GM21529 (cell line): ENCODE measurements around the gene SOD1.
A peak's percentile ranks its signal among the peaks of the same experiment; 100 is the strongest.
"Not testable (repeated sequence)": the region's sequence is repeated elsewhere in the genome, so short reads cannot be mapped to it uniquely, and the experiment has no call there.

Experiments
- ATAC-seq: cut with Tn5 transposase; IDR thresholded peaks from one replicate; pipeline ENCODE4 v1.9.1; 2021; ENCODE audit not compliant: unreplicated experiment

Gene SOD1

DNA sequence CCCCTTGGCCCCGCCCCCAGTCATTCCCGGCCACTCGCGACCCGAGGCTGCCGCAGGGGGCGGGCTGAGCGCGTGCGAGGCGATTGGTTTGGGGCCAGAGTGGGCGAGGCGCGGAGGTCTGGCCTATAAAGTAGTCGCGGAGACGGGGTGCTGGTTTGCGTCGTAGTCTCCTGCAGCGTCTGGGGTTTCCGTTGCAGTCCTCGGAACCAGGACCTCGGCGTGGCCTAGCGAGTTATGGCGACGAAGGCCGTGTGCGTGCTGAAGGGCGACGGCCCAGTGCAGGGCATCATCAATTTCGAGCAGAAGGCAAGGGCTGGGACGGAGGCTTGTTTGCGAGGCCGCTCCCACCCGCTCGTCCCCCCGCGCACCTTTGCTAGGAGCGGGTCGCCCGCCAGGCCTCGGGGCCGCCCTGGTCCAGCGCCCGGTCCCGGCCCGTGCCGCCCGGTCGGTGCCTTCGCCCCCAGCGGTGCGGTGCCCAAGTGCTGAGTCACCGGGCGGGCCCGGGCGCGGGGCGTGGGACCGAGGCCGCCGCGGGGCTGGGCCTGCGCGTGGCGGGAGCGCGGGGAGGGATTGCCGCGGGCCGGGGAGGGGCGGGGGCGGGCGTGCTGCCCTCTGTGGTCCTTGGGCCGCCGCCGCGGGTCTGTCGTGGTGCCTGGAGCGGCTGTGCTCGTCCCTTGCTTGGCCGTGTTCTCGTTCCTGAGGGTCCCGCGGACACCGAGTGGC lies at the start of gene SOD1:
Gene SOD1 (plus strand): TSS at position 158 of the 723 bp plus-strand sequence. CDS start 77 bp downstream, at position 235.
- peak; percentile 91 for ATAC-seq

DNA sequence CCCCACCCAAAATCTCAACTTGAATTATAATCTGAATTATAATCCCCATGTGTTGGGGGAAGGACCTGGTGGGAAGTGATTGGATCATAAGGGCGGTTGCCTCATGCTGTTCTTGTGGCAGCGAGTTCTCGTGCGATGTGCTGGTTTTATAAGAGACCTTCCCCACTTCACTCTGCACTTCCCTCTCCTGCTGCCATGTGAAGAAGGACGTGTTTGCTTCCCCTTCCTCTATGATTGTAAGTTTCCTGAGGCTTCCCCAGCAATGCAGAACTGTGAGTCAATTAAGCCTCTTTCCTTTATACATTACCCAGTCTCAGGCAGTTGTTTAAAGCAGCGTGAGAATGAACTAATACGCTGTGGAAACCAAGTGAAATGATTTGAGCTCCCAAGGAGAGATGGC lies 48.0 kb upstream of the SOD1 start:
- no peak for ATAC-seq

DNA sequence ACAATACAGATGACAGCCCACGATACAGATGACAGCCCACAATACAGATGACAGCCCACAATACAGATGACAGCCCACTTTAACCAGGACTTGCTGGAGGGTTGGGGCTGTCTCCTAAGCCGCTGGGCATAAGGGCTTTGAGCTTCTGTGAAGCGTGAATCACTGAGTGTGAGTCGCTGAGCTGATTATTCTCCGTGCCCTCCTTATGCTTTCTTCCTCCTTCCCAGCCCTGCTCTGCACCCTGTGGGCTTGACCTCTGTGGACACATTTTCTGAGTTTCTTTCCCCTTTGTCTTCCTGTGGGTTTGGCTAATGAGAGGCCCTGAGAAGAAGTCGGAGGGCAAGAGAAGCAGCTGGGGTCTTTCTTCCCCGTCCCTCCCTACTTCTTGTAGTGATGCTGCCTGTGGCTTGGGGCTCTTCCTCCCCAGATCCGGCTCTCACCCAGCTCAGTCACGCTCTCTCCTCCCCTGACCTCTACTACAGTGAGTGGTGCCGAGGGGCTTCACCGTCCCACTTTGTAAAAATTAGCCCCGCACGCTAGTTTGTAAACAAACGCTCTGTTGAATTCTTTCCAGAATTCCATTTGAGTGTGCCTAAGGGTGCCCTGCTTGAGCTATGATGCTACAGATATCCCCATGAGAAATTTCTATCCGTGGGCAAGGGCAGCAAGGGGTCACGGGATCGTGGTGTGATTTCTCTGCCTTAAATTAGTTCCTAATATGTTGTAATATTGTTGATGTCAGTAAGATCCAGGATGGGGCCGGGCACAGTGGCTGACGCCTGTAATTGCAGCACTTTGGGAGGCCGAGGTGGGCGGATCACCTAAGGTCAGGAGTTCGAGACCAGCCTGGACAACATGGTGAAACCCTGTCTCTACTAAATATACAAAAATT lies 46.4 kb upstream of the SOD1 start:
- ATAC-seq, result no peak

DNA sequence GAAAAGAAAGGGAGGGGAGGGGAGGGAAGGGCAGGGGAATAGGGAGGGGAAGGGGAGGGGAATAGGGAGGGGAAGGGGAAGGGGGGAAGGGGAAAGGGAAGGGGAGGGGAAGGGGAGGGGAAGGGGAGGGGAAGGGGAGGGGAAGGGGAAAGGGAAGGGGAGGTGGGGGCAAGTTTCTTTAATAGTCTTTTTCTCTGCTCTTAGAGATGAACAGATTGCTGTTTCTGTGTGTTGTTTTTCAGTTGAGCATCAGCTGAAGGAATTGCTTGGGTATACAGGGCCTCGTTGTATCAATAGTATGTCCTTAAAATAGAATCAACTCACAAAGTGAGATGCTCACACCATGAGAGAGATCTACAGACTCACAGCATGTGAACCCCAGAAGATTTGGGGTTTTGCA lies 44.8 kb upstream of the SOD1 start:
- ATAC-seq, result no peak

DNA sequence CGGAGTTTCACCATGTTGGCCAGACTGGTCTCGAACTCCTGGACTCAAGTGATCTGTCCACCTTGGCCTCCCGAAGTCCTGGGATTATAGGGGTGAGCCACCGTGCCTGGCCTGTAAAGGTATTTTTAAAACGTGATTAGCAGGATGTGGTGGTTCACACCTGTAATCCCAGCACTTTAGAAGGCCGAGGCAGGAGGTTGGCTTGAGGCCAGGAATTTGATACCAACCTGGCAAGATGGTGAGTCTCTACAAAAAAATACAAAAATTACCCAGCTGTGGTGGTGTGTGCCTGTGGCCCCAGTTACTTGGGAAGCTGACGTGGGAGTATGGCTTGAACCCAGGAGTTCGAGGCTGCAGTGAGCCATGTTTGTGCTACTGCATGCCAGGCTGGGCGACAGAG lies 43.3 kb upstream of the SOD1 start:
- no peak for ATAC-seq

DNA sequence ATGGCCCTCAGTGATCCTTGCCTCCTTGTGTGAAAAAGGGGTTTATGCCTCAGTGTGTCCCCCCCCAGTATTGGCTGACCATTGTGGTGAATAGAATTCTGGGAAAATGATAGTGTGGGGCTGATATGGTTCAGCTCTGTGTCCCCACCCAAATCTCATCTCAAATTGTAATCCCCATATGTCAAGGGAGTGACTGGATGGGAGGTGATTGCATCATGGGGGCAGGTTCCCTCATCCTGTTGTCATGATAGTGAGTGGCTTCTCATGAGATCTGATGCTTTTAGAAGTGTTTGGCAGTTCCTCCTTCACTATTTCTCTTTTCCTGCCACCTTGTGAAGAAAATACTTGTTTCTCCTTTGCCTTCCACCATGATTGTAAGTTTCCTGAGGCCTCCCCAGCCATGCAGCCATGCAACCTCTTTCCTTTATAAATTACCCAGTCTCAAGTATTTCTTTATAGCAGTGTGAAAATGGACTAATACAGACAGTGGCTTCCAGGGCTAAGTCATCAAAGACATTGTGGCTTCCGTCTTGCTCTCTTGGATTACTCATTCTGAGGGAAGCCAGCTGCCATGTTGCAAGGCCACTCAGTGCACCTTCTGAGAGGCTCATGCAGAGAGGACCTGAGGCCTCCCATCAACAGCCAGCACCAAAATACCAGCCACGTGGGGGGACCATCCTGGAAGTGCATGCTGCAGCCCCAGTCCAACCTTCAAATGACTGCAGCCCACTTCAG lies 40.6 kb upstream of the SOD1 start:
- ATAC-seq, result no peak

DNA sequence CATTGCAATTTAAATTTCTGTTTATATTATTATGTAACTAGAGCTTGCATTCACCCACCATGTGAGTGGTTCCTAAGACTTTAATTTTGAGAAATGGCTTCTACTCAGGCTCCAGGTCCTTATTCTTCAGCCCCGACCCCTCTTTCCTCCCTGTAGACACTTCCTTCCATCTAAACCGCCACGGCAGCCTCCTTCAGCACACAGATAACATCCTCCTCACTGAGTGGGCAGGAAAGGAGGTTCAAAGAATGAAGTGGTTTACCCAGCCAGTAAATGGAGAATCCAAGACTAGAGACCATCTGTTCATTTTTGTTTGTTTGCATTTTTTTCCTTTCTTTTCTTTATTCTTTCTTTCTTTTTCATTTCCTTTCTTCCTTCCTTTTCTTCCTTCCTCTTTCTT lies 37.1 kb upstream of the SOD1 start:
- ATAC-seq, result no peak

DNA sequence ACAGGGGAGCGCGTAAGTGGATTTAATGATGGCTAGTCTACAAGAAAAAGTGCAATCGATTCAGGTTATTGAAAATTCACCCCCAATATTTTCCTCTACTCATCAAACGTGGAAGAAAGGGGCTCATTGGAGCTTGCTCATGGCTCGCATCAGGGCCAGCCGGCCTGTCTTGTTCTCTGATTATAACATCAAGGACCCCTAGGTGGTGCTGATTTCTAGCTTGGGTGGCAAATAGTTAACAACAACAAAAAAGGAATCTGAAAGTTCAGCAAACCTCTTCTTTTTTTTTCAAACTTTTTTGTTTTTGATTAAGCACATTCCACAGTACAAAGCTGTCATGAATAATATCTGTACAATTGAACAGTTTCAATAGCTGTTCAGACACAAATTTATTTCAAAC lies 35.8 kb upstream of the SOD1 start:
- no peak for ATAC-seq

DNA sequence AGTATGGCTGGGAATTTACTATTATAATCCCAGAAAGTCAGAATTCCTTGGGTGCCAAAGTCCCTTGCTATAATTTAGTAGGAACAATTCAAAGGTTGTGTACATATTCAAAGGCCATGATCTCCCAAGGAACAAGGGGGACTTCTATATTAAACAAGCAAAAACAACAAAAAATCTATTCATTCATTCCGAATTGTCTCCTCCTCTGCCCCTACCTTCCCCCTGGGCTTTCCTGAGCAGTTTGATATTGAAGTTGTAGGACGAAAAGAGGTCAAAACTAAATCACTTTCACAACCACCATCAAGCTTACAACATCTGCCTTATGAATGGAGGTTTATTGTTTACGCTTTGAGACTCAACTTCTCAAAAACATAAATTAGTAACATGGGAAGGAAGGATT lies 35.3 kb upstream of the SOD1 start:
- no peak for ATAC-seq

DNA sequence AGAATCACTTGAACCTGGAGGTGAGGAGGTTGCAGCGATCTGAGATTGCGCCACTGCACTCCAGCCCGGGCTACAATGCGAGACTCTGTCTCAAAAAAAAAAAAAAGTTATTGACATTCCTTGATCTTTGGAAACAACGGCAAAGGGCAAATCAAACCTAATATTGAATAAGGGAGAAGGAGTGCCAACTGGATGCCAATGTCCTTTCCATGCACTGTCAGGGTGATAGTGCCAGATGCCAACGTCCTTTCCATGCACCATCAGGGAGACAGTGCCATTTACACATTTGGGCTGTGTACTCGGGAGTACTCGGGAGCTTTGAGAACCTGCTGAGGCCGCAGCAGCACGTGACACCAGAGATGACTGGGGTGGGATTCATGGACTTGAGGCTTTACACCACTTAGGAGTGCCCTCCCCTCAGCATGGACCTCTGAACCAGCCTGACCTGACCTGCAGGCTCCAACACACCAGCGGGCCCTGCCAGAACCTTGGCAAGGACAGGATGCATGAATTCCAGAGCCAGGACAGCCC lies 34.5 kb upstream of the SOD1 start:
- no peak for ATAC-seq

DNA sequence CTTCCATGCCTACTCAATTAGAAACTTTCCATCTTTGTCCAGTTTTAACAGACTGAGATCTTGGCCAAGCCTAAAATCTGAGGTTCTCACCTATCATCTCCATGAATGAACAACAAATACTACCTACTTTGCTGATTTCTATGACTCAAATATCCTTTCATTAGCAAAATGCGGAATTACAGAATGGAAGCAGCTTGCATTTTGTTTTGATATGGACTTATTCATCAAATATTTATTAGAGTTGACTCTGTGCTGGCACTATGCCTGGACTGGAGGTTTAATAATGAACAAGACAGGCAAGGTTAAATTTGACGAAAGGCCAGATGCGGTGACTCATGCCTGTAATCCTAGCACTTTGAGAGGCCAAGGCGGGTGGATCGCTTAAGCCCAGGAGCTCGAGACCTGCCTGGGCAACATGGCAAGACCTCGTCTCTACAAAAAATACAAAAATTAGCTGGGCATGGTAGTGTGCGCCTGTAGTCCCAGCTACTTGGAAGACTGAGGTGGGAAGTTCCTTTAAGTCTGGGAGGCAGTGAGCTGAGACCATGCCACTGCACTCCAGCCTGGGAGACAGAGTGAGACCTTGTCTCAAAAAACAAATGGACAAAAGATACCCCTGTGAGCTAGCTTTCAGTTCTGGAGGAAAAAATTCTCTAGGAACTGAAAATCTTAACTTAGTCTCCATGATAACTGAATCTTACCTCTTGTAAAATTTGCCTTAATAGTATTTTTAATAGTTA lies 29.4 kb upstream of the SOD1 start:
- no peak for ATAC-seq

DNA sequence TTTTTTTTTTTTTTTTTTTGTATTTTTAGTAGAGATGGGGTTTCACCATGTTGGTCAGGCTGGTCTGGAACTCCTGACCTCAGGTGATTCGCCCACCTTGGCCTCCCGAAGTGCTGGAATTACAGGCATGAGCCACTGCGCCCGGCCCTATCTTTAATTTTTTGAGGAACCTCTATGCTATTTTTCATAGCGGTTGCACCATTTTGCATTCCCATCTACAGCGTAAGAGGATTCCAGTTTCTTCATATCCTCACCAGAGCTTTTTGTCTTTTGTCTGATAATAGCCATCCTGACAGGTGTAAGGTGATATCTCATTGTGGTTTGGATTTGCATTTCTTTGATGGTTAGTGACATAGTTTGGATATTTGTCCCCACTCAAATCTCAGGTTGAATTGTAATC lies 27.6 kb upstream of the SOD1 start:
- not testable (repeated sequence) for ATAC-seq

DNA sequence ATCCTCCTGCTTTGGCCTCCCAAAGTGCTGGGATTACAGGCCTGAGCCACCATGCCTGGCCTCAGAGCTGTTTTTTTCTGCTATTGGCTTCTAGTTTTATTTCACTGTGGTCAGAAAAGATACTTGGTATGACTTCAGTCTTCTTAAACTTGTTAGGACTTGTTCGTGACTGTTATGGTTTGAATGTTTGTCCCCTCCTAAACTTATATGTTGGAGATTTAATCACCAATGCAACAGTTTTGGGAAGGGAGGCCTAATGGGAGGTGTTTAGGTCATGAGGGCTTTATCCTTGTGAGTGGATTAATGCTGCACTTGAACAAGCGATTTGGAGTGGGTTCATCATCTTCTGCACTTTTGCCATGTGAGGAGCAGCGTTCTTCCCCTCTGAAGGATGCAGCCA lies 24.5 kb upstream of the SOD1 start:
- no peak for ATAC-seq

DNA sequence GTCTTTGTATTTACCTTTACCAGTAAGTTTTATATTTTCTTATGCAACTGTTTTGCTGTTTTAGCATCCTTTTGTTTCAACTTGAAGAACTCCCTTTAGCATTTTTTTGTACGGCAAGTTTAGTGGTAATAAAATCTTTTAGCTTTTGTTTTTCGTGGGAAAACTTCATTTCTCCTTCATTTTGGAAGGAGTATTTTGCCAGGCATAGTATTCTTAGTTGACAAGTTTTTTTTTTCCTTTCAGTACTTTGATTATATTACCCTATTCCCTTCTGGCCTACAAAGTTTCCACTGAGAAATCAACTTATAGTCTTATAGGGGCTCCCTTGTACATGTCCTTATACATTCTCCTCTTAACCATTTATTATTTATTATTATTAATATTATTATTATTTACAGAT lies 22.6 kb upstream of the SOD1 start:
- ATAC-seq, result no peak

DNA sequence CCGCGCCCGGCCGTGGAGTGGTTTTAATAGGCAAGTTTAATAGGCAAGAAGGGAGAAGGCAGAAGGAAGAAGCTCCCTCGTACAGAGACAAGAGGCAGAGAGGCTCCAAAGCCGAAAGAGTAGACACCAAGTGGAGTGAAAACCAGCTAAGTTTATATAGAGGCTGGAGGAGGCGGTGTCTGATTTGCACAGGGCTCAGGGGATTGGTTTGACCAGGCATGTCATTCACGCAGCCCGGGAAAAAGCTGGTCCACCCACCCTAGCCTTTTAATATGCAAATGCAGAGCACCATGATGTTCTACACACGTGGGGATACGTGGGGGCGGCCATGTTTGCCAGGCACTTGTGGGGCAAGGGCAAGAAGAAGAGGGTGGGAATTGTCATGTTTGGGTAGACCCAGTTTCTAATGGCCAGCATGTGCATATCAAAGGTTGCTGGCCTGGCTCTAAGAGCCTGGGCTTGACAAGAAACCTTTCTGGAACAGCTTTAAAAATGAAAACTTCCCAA lies 18.0 kb upstream of the SOD1 start:
- no peak for ATAC-seq

DNA sequence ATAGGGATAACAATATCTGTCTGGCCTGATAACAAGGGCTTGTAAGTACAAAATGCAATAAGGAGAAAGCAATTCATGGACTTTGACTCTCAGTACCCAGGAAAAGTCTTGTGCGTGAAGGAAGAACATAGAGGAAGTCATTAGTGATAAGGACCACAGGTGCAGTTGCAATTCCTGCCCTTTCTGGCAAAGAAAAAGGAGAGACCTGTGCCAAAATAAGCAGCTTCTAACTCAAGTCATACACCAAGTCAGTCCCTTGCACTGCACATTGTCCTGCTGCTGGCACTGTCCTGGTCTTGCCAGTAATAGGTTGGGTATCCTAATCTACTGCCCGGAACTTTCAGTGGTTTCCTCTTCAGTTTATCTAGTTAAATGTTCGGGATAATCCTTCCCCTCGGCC lies 14.8 kb upstream of the SOD1 start:
- ATAC-seq, result no peak

DNA sequence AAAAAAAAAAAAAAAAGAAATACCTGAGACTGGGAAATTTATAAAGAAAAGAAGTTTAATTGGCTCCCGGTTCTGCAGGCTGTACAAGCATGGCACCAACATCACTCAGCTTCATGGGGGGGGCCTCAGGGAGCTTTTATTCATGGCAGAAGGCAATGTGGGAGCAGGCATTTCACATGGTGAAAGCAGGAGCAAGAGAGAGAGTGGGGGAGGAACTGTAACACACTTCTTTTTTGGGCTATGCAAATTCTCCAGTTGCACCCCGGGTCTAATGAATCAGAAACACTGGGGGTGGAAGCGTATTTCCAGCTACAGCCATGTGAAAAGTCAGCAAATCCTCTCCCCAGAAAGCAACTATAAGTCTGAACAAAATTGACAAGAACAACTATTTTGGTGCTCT lies 11.8 kb upstream of the SOD1 start:
- peak; percentile 95 for ATAC-seq

DNA sequence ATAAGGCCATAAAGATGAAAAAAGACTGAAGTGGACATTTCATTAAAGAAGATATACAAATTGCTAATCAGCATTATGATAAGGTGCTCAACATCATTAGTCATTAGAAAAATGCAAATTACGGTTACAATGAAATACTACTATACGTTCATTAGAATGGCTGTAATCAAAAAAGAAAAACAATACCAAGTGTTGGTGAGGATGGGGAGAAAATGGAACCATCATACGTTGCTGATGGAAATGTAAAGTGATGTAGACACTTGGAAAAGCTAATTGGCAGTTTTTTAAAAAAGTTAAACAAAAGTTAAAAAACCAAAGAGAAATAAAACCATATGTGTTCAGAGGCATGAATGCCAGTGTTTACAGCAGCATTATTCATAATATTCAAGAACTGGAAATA lies 8.6 kb upstream of the SOD1 start:
- ATAC-seq, result no peak

DNA sequence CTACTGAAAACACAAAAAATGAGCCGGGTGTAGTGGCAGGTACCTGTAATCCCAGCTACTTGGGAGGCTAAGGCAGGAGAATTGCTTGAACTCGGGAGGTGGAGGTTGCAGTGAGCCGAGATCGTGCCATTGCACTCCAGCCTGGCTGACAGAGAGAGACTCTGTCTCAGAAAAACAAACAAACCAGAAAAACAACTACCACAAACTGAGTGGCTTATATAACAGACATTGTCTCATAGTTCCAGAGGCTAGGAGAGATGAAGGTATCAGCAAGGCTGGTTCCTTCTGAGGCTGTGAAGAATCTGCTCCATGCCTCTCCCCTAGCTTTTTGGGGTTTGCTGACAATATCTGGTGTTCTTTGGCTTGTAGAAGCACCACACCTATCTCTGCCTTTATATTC lies 8.0 kb upstream of the SOD1 start:
- not testable (repeated sequence) for ATAC-seq

DNA sequence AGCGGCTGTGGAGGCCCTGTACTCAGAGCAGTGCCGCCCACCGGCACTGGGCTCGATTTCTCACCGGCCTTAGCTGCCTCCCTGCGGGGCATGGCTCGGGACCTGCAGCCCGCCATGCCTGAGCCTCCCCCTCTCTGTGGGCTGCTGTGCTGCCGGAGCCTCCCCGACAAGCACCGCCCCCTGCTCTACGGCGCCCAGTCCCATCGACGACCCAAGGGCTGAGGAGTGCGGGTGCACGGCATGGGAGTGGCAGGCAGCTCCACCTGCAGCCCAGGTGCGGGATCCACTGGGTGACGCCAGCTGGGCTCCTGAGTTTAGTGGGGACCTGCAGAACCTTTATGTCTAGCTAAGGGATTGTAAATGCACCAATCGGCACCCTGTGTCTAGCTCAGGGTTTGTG lies 5.2 kb upstream of the SOD1 start:
- no peak for ATAC-seq
